C4-2B (cell line): ENCODE results near the gene GALNT2.

Source experiments
- H3K27ac ChIP-seq: fragments of 450-650 bp; 2 replicates; pipeline ENCODE4 v1.5.1; 2017
- CTCF ChIP-seq: fragments of 450-650 bp; conservative IDR thresholded peaks from 2 replicates; pipeline ENCODE4 v1.5.1; 2017; ENCODE audit warnings: mild to moderate bottlenecking
- ZFX ChIP-seq: fragments of 450-650 bp; IDR thresholded peaks from 2 replicates; pipeline ENCODE4 v1.6.1; 2017

GALNT2 gene

GRCh38 chr1:230199034-230199433 lies 132.0 kb downstream of the GALNT2 start:
- H3K27ac ChIP-seq, result no peak overlapping the region
- TF ChIP-seq ZFX, result no peak
- no peak for TF ChIP-seq CTCF

- no peak overlapping the region for H3K27ac ChIP-seq
- TF ChIP-seq ZFX (no peak), CTCF (no peak)
Observed at GRCh38 chr1:230199554-230199953, 132.5 kb downstream of the GALNT2 start.

GRCh38 chr1:230200276-230200675 lies 133.2 kb downstream of the GALNT2 start:
- no peak for TF ChIP-seq ZFX
- no peak for TF ChIP-seq CTCF
- no peak overlapping the region for H3K27ac ChIP-seq

GRCh38 chr1:230201445-230201844 lies 134.4 kb downstream of the GALNT2 start:
- H3K27ac ChIP-seq, result no peak overlapping the region
- TF ChIP-seq ZFX (no peak), CTCF (no peak)

- H3K27ac ChIP-seq, result peak overlapping the region; percentile 46
- TF ChIP-seq CTCF (no peak), ZFX (no peak)
Observed at GRCh38 chr1:230204842-230205241, 137.8 kb downstream of the GALNT2 start.

GRCh38 chr1:230205719-230206198 lies 138.7 kb downstream of the GALNT2 start:
- H3K27ac ChIP-seq, result no peak overlapping the region
- no peak for TF ChIP-seq CTCF
- no peak for TF ChIP-seq ZFX

GRCh38 chr1:230206207-230206606 lies 139.2 kb downstream of the GALNT2 start:
- no peak overlapping the region for H3K27ac ChIP-seq
- TF ChIP-seq CTCF, result no peak
